Stimulated activated CD8-positive, alpha-beta memory T cell treated with anti-CD3 and anti-CD28 coated beads, Interleukin-7, amount 100 ng/mL, for 1 hour (primary cell): ENCODE data around the gene SH3RF3.
A peak's percentile ranks its signal among the peaks of the same experiment; 100 is the strongest.

Experiments used
- DNase-seq, 2 donors: peaks; one replicate each; pipeline ENCODE4 v3.0.0-alpha.2; 2020; ENCODE audit warnings: low read depth in 2 of 2

SH3RF3 gene

DNA sequence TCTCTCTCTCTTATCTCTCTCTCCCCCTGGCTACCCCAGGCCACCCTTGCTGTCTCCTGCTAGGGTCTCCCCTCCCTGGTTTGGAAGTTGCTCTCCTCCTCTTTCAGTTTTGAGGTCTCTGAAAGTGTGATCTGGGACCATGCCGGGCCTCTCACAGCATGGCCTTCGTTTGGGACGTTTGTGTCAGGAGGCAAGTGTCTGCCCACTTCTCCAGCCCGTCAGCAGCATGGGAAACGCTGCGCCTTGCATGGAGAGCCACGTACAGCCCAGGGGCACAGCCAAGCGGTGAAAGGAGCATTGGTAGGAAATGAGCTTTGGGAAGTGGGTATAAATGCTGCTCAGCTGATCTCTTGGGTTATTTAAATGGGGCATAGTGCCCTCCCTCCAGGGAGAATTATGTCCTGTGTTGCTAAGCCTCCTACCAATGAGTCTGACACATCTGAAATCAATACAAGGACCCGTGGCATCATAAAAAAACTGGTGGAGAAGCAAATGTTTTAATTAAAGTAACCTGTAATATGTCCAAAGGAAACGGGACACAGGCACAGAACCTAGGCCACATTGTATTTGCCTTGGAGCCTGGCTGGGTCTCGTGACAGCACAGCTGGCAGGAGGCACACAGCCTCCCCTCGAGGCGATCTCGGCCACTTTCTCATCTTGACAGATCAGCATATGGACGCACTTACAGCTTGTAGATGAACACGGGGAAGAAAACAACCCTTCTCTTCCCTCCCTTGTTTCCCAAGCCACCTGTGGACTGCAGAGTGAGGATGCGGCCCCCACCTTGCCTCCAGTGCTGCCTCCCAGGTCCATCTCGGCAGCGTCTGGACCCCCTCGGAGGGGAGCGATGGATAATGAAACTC is 72.7 kb downstream of the SH3RF3 start:
- no peak for DNase-seq

DNA sequence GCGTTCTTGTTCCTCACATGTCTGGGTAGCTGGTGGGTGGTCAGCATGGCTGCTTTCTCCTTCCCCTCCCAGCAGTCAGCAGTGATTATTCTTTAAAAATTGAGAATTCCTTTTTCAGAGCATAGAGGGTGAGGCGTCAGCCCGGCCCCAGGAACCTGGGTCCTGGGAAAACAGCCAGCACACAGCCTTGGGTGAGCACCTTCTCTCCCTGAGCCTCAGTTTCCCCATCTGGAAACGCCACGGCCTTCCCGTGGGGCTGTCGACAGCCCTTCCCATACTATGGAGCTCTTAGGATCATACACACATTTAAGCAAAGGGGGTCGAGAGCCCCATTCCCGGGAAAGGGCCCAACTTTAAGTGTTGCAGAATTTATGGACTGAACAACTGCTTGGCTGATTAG is 73.5 kb downstream of the SH3RF3 start:
- no peak for DNase-seq

DNA sequence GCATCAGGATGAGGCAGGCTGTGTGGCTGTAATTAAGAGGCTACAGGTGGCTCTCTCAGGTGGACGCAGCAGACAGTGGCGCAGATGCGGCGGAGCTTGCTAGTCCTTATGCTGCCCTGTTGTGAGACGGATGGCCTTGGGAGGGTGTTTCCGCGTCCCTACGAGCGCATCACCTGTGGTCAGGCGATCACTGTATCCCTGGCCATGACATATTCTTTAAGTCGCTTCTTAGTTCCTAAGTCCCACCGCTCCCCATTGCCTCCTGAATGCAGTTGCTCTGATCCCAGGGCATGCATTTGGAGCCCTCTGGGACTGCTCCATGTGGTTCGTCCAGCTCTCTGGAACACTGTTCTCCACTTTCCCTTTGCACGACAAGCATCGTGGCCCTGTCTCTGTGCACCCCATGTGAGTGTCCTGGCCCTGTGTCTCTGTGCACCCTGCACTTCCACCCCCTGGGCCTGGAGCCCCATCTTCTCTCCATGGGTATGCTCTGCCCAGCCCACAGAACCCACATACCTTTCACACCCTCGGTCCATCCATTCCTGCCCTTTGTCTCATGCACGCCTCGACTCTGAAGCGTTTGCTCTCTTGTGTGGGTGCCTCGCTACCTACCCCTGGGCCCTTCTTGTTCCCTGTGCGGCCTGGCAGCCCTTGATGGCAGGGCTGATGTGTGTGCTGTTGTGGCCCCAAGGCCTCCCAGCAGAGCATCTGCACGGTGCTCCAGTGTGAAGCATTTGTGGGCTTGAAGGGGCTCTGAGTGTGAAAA is 74.4 kb downstream of the SH3RF3 start:
- DNase-seq = no peak

DNA sequence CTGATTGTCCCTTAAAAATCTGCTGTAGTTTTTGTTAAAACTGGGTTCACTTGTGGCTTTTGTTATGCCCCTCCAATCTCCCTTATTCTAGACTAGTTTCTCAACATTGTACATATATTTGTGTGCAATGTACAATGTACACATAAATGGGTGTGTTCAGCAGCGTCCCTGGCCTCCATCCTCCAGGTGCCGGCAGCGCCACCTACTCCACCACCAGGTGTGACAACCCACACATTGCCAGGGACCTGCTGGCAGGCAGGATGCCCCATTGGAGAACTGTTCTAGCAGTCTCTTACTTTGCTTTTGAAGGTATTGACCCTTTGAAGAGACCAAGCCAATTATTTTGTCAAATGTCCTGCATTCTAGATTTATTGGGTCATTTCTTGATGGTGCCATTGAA is 75.4 kb downstream of the SH3RF3 start:
- DNase-seq = no peak

DNA sequence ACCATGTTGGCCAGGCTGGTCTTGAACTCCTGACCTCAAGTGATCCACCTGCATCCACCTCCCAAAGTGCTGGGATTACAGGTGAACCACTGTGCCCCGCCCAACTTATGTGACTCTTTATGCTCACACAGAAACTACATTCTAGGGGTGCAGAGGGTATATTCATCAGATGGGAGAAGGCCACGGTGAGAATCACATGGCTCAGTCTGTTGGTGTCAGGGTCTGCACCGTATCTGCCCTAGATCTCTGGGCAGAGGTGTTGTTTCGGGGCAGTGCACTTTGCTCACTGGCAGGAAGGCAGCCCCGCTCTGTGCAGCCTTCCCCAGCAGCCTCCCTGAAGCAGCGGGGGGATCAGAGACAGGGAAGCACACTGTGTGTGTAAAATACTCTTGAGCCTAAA is 76.4 kb downstream of the SH3RF3 start:
- DNase-seq = no peak

DNA sequence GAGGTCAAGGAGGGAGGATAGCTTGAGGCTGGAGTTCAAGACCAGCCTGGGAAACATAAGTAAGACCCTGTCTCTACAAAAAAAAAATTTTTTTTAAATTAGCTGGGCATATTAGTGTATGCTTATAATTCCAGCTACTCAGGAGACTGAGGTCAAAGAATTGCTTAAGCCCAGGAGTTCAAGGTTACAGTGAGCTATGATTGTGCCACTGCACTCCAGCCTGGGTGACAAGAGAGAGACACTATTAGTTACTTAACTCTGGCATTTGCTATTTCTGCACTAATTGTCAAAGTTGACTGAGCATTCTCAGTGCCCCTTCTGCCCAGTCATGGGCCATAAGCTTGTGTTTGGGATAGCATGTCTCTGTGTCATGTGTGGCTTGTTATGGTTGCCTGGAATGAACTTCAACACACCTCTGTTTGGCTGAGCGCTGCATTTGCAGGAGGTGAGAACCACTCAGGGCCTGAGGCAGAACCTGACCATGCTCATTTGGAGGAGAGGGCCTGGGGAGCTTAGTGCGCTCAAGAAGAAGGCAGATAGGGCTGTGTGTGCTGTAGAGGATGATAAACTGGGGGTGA is 77.7 kb downstream of the SH3RF3 start:
- no peak for DNase-seq

DNA sequence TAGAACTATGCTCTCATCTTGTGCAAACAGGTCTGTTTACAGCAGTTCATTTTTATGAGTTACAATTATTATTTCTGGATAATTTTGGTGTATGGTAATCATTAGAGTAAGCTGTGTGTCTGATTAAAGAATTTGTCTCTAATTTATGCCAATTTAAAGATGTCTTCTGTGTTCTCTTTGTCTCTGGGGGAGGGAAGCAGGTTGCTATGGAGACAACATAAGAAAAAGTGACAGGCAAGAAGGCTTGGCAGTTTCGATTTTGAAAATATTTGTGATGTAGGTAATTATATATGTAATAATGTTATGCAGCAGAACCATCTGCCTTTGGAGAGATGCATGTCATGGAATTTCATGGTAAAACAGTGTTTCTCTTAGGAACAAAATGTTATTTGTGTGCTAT is 78.2 kb downstream of the SH3RF3 start:
- DNase-seq = no peak

DNA sequence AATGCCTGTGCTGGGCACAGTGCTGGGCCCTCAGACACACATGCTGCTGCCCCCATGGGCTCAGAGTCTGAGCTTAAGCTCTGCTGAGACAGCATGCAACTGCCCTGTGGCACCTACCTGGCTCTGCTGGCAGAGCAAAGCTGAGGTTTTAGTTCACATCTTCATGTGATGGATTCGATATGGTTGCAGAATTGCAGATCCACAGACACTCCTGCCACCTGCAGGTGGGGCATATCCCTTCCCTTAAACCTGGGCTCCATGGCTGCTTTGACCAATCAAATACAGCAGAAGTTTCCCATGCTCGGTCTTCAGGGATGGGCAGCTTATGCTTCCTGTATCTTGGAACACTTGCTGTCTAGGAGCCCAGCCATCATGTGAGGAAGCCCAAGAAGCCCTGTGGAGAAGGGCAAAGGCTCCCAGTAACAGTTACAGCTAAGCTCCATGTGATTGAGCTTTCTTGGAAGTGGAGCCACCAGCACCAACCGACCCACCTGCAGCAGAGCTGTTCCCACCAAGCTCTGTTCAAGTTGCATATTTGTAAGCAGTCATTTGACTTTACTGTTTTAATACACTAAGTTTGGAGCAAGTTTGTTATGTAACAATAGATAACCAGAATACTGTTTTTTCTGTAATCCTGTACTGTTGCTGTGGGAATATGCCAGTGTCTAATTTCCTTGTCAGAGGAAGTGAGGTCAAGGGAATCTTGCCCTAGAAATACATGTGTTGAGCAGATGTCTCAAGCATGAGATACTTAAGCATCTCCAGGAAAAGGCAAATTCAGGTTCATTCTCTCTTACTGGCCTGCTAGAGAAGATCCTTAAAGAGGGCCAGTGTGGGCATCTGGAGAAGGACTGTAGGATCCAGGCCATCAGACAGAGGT is 79.3 kb downstream of the SH3RF3 start:
- no peak for DNase-seq

DNA sequence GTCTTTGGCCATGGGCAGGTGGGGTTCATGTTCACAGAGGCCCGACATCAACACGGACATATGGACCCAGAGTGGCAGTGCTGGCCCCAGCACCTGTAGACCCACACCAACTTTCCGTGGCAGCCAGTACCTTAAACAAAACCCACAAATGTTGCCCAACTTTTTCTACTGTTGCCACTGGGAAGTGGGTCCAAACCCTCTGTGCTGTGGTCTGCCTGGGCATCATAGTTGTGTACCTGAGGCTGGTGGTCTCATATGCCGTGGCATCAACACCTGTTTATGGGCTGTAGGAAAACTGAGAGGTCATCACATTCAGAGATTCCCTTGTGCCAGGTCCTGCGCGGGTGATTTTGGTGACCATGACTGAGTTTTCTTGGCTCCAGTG is 79.9 kb downstream of the SH3RF3 start:
- no peak for DNase-seq

DNA sequence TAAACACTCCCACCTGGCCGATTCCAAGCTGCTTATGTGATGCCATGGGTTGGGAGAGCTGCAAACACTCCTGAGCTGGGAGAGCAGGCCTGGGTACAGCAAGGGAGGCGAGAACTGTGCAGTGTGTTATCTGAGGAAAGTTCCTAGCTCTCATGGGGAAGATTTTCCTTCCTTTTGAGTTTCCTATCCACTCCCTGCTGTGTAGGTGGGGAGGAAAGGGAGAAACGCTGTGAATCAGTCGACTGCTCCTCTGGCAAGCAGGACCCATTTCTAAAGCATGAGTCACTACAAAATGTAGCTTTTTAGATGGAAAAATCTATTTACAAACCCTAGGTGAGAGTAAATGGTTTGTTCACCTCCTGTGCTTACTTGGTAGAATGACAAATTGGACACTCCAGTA is 80.4 kb downstream of the SH3RF3 start:
- DNase-seq = no peak

DNA sequence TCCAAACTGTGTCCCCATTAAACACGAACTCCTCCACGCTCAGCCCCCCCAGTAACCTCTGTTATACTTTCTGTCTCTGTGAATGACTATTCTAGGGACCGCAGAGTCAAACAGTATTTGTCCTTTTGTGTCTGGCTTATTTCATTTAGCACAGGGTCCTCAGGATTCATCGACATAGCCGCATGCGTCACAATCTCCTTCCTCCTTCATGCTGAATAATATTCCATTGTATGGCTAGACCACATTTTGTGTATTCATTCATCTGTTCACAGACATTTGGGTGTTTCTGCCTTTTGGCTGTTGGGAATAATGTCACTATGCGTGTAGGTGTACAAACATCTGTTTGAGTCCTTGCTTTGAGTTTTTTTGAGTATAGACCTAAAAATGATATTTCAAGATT is 80.9 kb downstream of the SH3RF3 start:
- no peak for DNase-seq

DNA sequence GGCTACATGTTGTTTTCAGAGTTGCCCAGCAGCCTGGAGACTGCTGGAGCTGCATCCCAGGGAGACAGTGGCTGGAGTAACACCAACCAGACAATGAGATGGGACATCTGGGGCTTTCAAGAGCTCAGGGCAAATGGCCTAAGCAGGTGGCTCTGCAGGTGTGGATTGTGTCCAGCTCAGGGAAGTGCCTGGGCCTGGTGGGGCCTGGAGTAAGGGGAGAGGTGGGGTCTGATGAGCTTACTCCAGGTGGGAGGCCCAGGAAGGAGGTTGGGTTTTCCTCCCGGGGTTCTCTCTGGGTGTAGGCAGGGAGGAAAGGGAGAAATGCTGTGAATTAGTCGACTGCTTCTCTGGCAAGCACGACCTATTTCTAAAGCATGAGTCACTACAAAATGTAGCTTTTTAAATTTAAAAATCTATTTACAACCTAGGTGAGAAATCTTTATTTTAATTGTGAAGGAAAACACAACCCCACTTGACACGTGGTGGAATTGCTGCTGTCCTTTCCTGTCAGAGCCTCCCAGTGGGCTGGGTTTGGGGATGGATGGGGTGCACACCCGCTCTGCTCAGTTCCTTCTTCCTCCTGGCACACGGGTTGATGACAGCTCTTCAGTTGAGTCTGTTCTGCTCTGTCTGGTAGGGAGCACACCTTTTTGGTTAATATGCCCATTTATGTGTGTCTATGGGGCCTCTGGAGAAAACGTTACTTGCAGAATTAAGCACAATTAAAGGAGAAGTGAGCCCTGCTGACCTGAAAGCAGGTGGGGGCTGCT is 81.6 kb downstream of the SH3RF3 start:
- DNase-seq = no peak

DNA sequence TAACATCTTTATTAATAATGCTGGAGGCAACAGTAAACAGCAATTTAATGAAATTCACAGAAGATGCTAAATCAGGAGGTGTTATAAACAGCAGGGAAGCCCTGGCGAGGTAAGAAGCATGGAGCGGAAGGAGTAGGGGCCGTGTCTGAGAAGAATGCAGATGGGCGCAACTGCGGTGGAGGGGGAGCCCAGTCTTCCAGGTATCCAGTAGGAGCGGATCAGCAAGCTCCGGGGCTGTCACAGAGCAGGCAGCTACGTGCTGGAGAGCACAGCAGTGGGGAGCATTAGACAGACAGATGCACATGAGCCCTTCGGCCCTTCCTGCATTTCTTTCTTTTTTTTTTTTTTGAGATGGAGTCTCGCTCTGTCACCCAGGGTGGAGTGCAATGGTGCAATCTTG is 82.3 kb downstream of the SH3RF3 start:
- no peak for DNase-seq

DNA sequence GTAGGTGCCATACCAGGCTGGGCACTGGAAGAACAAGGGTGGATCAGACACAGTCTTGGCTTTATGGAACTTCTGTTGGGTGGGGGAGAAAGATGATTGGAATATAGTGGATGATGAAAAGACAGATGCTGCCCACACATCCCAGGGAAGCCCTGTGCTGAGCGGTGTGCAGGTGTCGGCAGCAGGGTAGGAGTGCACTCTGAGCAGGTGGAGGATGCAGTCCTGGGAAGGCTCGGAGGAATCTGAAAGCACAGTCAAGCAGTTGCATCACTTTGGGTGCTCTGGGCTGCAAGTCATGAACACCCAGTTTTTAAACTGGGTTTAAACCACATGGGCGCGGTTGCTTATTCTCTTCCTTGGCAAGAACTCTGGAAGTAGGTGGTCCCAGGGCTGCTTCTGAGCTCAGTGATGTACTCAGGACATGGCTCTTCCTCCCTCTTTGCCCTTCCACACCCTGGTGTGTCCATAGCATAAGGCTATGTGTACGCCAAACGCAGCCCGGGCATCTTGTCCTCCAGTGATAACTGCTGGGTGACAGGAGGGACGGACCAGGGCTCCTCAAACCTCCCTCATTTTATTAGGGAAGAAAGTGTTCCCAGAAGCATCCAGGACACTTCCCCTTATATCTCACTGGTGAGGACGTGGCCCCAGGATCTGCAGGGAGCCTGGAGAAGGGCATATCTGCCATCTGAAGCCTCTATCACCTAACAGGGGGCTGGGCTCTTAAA is 84.0 kb downstream of the SH3RF3 start:
- DNase-seq = no peak

DNA sequence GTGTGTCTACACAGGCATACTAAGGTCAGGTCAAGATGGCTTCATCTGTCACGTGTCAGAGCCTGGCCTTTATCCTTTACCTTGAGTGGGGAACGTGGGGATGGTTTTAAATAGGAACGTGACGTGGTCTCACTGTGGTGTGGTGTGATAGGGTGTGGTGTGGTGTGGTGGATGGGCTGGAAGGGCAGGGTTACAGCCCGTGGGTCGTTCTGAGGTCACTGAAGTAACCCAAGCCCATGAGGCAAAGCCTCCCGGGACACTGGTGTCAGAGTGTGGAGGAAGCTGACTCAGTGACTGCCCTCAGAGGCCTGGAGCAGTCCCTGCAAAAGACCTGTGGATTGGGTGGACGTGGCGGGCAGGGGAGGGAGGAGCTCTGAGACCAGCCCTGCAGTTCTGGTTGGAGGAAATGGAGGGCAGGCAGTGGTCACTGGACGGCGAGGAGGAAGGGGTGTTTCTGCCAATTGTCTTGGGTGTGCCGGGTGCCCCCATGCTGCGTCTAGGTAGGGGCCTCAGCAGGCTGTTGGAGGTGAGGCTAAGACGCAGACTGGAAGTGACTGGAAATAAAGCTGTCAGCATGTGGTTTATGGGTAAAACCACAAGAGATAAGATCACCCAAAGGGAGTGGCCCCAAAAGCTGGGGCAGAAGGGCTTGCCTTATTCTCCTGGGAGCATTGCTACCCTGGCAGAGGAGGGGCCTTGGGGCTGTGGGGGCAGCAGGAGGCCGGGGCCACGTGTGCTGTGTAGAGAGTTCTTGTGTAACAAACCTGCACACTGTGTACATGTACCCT is 84.8 kb downstream of the SH3RF3 start:
- DNase-seq = peak; percentile 14 to 16

DNA sequence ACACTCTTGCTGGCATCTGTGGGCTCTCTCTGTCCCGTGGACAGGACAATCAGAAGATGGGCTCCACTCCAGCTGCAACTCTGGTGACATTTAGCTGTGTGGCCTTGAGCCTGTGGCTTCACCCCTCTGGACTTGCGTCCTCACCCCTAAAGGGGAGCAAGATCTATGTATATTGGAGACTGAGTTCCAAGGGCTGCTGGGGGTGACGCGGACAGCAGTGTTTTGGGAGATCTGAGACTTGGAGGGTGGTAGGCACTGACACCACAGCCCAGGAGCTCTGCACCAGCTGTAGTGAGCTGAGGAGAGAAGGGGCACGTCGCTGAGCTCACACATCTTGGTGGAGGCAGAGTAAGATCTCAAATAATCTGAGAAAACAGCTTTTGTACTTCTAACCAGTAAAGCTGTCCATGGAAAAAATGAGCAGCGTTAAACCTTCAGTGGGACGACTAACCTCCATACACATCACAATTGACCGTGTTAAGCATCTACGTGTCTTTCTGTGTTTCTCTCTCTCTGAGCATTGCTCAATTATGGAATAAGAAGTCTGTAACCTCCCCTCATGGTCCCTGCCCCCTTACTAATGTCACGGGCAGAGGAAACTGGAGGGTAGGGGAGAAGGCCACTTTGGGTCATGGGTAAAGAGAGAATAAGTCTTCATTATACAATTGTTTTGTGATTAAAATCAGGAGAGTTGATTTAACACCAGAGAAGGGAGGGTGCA is 85.8 kb downstream of the SH3RF3 start:
- DNase-seq = no peak

DNA sequence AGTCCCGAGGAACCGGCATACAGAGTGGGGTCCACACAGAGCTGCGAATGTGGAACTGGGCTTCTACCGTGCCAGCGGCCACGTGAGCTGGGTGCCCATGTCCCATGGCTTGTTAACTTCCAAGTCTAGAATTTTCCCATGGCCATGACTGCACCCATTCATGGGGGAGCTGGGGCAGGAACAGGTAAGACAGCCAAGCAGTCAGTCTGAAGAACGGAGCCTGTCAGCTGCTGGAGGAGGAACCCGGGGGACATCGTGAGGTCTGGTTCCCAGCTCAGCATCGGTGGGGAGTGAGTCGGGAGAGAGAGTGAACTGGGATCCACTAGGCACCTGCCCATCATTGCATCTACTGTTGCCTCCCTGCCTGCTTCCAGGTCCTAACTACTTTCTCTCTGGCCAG is 86.9 kb downstream of the SH3RF3 start:
- no peak for DNase-seq

DNA sequence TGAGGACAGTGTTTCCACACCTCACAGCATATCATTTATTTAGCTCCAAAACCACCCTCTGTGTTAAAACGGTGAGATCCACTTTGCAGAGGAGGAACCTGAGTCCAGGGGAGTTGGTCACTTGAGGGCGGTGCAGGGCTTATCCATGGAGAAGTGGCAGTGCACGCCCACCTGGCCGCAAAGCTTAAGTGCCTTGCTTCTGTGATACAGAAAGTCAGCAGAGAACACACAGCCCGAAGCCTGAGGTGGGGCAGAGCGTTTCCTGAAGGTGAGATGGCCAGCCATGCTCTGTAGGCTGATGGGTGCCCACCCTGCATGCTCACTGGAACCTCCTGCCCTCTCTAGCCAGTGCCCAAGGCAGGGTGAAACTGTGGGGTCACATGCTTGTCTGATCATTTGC is 87.3 kb downstream of the SH3RF3 start:
- no peak for DNase-seq
